GM18507 (cell line): Measurements from ENCODE around the gene TBC1D2.

ENCODE experiments used
- DNase-seq: peaks from one replicate; pipeline ENCODE4 v3.0.0; 2011; ENCODE audit warnings: low read depth; ENCODE audit not compliant: insufficient read length; ENCODE audit errors: extremely low spot score
- FAIRE-seq: peaks from 2 replicates; lab custom pipeline; 2011; peaks lifted over from hg19 to GRCh38; lab: Jason Lieb, UNC

TBC1D2 gene

GRCh38 chr9:98152526-98152925 lies 102.9 kb downstream of the TBC1D2 start:
- no peak for FAIRE-seq
- no peak for DNase-seq

- no peak for DNase-seq
These were observed 104.7 kb downstream of the TBC1D2 start for GRCh38 chr9:98150721-98151120.

GRCh38 chr9:98150164-98150563 lies 105.3 kb downstream of the TBC1D2 start:
- FAIRE-seq (no peak), DNase-seq (no peak)

More at GRCh38 chr9:98150721-98151120, 104.7 kb downstream of the TBC1D2 start:
- FAIRE-seq: no peak

- no peak for DNase-seq
- FAIRE-seq: no peak
These were observed 106.0 kb downstream of the TBC1D2 start for GRCh38 chr9:98149422-98149821.
